GM12874 (cell line): ENCODE measurements around the gene FAM174B.

Source experiments
- TF ChIP-seq, protein P1 (sequence below): IDR thresholded peaks from 2 replicates; pipeline ENCODE4 v1.5.1; 2011; ENCODE audit warnings: low read depth, mild to moderate bottlenecking, control low read depth, low read length, moderate library complexity; ENCODE audit not compliant: insufficient read depth

Gene FAM174B

DNA sequence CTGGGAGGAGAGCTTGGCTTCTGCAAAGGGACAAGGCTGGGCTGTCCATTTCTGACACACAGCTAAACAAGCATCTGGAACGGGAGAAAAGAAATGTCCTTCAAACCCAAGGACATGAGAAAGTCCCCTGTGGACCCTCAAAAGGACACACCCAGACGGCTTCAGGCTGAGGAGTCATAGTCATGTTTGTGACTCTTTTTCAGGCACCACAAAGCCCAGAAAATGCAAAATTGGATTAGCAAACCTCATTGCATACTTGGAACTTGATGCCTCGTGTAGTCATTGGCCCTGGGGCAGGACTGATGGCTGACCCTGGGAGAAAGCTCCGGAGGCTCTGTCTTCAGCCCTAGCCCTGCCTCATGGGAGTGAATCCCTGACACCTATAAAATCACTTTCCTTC, 21.5 kb downstream of the FAM174B start:
- TF ChIP-seq, protein P1, sequence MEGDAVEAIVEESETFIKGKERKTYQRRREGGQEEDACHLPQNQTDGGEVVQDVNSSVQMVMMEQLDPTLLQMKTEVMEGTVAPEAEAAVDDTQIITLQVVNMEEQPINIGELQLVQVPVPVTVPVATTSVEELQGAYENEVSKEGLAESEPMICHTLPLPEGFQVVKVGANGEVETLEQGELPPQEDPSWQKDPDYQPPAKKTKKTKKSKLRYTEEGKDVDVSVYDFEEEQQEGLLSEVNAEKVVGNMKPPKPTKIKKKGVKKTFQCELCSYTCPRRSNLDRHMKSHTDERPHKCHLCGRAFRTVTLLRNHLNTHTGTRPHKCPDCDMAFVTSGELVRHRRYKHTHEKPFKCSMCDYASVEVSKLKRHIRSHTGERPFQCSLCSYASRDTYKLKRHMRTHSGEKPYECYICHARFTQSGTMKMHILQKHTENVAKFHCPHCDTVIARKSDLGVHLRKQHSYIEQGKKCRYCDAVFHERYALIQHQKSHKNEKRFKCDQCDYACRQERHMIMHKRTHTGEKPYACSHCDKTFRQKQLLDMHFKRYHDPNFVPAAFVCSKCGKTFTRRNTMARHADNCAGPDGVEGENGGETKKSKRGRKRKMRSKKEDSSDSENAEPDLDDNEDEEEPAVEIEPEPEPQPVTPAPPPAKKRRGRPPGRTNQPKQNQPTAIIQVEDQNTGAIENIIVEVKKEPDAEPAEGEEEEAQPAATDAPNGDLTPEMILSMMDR, result no peak

DNA sequence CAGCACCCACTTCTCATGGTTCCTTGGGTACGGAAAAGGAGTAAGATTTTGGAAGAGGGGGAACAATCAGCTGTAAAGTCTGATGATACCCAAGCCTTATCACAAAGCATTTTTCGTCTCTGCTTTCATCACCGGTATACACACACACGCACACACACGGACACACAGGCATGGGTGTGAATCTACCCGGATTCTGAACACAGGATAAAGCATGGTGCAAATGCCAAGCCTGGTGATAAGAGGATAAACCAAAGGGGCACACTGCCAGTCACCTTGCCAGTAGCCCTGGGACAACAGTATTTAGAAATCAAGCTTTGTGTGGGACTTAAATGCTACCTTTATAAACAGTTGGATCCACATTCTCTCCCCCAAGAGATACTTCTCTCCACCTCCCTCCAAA, 22.2 kb downstream of the FAM174B start:
- TF ChIP-seq, protein P1, result no peak

DNA sequence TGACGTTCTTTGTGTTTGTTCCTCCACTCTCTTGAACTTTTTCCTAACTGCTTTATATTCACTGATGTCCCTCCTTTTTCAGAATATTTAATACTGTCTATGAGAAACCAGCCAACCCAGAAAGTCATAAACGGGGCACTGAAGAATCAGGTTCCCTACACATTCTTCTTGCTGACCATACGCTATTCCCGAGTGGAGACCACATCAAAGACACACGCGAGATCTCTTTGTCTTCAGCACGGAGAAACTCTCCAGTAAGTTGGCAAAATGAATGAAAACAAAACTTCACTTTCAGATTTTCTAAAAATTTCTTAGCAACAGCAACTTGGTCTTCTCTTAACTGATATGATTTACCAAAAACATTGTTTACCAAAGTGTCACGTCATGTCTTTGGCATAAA, 22.6 kb downstream of the FAM174B start:
- TF ChIP-seq, protein P1, result no peak

DNA sequence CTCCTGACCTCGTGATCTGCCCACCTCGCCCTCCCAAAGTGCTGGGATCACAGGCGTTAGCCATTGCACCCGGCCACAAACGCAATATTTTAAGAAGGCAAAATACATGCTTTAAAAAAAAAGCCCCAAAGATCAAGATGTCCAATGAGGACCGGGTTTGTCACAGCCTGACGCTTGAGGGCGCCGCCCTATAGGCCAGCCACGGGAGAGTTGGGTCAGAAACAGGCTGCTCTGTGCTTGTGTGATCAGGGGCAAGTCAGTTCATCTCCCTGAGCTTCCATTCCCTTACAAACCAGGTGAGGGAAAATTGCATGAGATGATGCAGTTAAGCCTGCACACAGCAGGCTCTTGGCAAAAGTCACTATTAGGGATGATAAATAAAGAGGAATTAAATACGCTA, 23.9 kb downstream of the FAM174B start:
- TF ChIP-seq, protein P1, result 0 out of 2 replicates have a peak, but pooled peaks have one; percentile 6

DNA sequence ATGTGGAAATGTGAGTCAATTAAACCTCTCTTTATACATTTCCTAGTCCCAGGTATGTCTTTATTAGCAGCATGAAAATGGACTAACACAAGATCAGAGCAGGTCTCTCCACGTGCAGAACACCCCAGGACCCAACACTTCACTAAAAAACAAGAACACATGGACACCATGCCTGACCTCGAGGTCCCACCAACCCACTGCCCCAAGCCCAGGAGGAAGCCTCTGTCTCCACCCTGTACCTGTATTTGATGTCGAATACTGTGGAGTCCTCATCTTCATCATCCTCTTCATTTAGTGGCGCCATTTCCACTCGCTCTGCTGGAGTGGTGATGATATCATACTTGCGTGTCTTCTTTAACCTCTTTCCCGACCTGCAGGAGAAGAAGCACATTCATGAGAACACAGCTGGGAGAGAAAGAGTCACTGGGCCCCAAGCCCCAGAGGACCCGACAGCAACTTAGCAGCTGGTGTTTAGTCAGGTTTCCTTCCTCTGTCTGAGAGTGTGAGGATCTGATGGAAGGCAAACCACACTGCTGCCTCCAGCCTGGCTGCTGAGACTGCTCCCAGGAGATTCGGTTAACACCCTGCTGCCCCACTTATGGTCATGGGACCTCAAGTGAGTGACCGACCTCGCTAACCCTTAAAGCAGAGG, 25.5 kb downstream of the FAM174B start:
- TF ChIP-seq, protein P1, result no peak

DNA sequence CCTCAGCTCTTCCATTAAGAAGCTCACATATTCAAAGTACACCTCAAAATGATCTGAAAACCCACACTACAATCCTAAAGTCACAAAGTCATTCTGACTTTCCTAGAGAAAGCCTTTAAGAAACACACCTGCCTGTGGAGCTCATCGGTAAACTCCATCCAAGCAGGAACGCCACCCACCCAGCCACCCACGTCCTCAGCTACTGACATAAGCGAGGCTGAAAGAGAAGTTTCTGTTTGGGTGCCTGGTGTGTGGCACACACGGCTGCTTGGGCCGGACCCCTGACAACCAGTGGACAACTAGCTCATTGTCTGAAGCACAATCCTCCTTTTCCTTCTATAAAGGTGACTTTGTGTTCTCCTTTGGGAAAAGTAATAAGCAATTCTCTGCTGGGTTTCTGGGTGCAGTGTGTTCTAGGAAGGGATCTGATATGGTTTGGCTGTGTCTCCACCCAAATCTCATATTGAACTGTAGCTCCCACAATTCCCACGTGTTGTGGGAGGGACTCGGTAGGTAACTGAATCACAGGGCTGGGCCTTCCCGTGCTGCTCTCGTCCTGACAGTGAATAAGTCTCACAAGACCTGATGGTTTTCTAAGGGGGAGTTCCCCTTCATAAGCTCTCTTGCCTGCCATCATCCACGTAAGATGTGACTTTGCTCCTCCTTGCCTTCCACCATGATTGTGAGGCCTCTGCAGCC, 26.1 kb downstream of the FAM174B start:
- TF ChIP-seq, protein P1, result no peak

DNA sequence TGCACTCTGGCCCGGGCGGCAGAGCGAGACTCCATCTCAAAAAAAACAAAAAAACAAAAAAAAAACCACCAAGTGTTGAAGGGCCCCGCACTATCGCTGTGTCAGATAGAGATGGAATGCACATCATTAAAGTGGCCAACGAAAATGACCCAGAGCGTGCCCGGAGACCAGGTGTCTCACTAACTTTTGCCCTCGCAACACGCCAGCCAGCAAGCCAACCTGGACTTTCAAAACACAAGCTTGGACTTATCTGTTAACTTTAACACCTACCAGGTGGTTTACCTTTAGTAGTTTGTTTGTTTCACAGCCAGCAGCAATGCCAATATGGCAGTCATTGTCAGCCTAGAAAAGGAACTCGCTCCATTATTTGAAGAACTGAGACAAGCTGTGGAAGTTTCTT, 28.6 kb downstream of the FAM174B start:
- TF ChIP-seq, protein P1, result no peak
